Measurements from ENCODE around the gene MAST4. TPM values are rescaled to one million over a fixed set of nuclear protein-coding genes. Genes with fewer than 3 reads are reported as not detected.

MAST4 gene
- total RNA-seq, 1 donor, result 23.2 TPM

DNA sequence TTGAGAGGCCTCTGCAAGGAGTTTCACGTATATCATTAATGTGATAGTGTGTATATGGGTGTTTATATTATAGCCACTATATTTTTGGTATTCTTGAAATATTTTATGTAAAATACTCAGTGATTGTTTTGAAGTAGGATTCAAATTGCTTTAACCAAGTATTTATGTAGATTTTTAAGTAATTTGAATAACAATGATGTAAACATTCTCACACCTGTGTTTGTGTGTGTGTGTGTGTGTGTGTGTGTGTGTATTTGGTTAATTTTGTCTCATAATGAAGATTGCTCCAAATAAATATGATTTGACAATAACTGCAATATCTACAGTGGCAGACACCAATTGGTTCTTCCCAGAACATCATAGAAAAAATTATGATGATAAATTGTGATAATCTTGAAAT, 307.0 kb downstream of the MAST4 start:
- DNase-seq (ENCODE audit: low read depth), result no peak
- no peak overlapping the region for H3K4me3 ChIP-seq (ENCODE audit: low read depth, low read length)
- no peak for TF ChIP-seq CTCF (IDR thresholded peaks at IDR 0.05; ENCODE audit: insufficient read depth, low read length)

- DNase-seq (ENCODE audit: low read depth), result no peak
- no peak overlapping the region for H3K4me3 ChIP-seq (ENCODE audit: low read depth, low read length)
- TF ChIP-seq CTCF (IDR thresholded peaks at IDR 0.05; ENCODE audit: insufficient read depth, low read length), result no peak
Observed at GRCh38 chr5:66903709-66904108, 307.5 kb downstream of the MAST4 start.

- DNase-seq (ENCODE audit: low read depth), result no peak
- H3K4me3 ChIP-seq (ENCODE audit: low read depth, low read length), result no peak overlapping the region
- TF ChIP-seq CTCF (IDR thresholded peaks at IDR 0.05; ENCODE audit: insufficient read depth, low read length), result no peak
Observed at GRCh38 chr5:66904189-66904588, 308.0 kb downstream of the MAST4 start.

GRCh38 chr5:66906021-66906420, 309.8 kb downstream of the MAST4 start:
- TF ChIP-seq CTCF (IDR thresholded peaks at IDR 0.05; ENCODE audit: insufficient read depth, low read length), result no peak
- H3K4me3 ChIP-seq (ENCODE audit: low read depth, low read length), result no peak overlapping the region
- DNase-seq (ENCODE audit: low read depth), result no peak

DNA sequence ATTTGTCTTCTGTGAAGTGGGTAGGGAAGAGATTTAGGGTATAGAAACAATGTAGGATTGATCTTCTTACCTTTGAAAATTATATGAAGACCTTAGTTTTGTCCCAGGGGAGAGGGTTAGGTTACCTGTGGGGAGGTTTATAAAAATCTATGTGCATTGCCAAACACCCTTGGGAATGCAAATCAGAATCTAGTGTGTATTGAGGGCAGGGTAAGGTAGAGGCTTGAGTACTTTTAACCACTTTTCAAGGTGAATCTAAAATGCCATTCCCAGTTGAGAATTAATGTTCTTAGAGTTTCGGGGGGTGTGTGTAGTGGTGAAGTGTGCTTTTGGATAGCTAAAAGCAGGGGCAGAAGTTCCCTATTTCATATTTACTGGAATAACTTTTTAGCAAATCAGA, 312.0 kb downstream of the MAST4 start:
- H3K4me3 ChIP-seq (ENCODE audit: low read depth, low read length), result no peak overlapping the region
- DNase-seq (ENCODE audit: low read depth), result no peak
- TF ChIP-seq CTCF (IDR thresholded peaks at IDR 0.05; ENCODE audit: insufficient read depth, low read length), result no peak

DNA sequence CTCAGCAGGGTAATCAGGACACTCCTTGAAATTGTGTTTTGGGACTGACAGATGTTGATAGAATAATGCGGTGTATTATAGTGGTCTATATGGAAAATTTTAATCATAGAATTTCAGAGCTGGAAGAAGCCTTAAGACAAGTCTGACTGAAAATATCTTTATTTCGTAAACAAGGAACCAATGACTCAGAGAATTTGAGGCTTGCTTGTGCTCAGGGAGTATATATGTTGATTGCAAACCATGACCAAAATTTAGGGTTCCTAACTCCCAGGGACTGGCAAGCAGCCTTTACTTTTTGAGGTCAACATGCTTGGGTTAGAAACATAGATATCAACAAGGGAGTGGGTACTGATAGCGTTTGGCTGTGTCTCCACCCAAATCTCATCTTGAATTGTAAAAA, 313.2 kb downstream of the MAST4 start:
- H3K4me3 ChIP-seq (ENCODE audit: low read depth, low read length), result no peak overlapping the region
- no peak for TF ChIP-seq CTCF (IDR thresholded peaks at IDR 0.05; ENCODE audit: insufficient read depth, low read length)
- no peak for DNase-seq (ENCODE audit: low read depth)

DNA sequence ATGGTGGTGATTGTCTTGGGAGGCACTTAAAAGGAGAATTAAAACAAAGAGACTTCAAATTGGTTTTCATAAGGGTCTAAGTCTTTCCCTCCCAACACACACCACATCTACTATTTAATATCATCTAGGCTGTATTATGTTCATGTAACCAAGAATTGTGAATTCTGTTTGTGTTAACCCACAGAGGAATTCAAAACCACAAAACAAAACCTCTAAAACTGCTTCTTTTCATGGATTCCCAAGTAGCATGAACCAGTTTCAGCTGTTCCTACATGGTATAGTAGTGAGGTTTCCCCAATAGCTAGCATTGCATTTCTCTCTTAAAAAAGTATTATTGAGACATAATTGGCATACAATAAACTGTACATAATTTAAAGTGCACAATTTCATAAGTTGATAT, 316.6 kb downstream of the MAST4 start:
- no peak for TF ChIP-seq CTCF (IDR thresholded peaks at IDR 0.05; ENCODE audit: insufficient read depth, low read length)
- H3K4me3 ChIP-seq (ENCODE audit: low read depth, low read length), result no peak overlapping the region
- no peak for DNase-seq (ENCODE audit: low read depth)

Data from fibroblast of the aortic adventitia (primary cell).